NCI-H2196 (cell line): ENCODE measurements around the gene KIF19.
"Not testable (repeated sequence)": the region's sequence is repeated elsewhere in the genome, so short reads cannot be mapped to it uniquely, and the experiment has no call there.

Source experiments
- DNase-seq: peaks from one replicate; lab custom pipeline; 2025; ENCODE audit not compliant: unreplicated experiment; lab: John Stamatoyannopoulos, UW

KIF19 gene

DNA sequence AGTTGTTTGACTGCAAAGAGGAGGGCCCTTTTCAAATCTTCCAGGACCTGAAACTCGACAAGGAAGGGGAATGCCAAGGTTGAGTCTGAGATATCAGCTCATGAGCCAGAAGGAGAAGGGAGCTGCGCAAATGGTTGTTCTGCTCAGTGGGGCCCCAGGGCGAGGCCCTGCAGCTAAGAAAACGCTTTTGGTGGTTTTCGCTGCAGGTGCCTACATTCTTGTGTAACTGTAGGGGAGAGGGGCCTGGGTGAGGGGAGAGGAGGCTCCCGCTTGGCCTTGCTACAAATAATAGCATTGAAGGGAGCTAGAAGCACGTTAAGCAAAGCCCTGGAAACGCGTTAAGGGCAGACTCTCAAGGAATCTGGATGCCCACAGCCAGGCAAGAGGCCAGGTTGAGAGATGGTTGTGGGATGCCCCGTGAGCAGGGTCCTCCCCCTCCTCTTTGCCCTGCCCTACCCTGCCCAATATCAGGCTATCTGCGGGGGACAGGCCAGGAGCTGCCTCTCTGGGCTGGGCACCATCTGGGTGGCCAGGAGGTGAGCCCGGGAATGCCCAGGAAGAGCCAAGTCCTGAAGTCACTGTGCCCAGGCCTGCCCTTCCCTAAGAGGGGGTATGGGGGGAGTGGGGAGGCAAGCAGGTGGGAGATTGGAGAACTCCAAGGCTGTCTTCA is 63.2 kb downstream of the KIF19 start:
- DNase-seq: no peak

GRCh38 chr17:74389937-74390679 is 64.1 kb downstream of the KIF19 start:
- no peak for DNase-seq

GRCh38 chr17:74390680-74391653 is 64.9 kb downstream of the KIF19 start:
- DNase-seq: no peak

DNA sequence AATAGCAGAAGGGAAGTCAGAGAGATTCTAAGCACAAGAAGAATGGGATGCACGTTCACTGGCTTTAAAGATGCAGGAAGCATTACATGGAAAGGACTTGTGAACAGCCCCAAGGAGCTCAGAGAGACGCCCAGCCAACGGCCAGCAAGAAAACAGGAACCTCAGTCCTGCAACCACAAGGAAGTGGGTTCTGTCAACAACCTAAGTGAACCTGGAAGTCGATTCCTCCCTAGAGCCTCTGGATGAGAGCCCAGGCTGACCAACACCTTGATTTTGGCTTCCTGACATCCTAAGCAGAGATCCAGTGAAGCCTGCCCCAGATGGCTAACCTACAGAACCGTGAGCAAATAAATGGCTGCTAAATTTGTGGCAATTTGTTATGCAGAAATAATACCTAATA is 65.7 kb downstream of the KIF19 start:
- DNase-seq: no peak

DNA sequence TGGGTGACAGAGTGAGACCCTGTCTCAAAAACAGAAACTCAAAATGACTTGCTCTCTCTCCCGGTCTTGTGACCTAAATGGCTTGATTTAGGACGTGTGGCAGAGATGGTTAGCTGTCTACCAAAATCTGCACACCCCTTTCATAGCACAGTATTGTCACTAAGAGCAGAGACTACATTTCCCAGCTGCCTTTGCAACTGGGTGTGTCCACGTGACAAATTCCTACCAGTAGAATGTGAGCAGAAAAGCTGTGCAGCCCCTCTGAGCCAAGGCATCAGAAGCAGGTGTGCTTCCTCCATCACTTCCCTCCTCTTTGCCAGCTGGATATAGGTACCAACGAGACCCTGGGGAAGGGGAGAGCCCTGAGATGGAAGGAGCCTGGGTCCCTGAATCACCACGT is 66.8 kb downstream of the KIF19 start:
- no peak for DNase-seq

- no peak for DNase-seq
Measured at GRCh38 chr17:74393346-74393942, 67.4 kb downstream of the KIF19 start.

GRCh38 chr17:74394275-74394950 is 68.4 kb downstream of the KIF19 start:
- DNase-seq: no peak

GRCh38 chr17:74394977-74395376 is 69.0 kb downstream of the KIF19 start:
- DNase-seq: no peak

DNA sequence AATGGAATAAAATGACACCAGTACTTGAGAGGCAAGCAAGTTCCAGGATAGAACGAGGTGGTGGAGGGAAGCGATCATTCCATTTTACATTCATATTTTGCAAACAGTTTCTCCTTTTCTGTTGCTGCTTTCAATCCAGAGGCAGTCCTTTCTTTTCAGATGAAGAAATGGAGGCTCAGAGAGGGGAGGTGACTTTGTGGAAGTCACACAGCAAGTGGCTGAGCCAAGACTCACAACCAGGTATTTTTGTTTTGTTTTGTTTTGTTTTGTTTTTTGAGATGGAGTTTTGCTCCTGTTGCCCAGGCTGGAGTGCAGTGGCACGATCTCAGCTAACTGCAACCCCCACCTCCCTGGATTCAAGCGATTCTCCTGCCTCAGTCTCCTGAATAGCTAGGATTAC is 70.5 kb downstream of the KIF19 start:
- DNase-seq: no peak

- DNase-seq: no peak
Measured at GRCh38 chr17:74402048-74402447, 76.0 kb downstream of the KIF19 start.

DNA sequence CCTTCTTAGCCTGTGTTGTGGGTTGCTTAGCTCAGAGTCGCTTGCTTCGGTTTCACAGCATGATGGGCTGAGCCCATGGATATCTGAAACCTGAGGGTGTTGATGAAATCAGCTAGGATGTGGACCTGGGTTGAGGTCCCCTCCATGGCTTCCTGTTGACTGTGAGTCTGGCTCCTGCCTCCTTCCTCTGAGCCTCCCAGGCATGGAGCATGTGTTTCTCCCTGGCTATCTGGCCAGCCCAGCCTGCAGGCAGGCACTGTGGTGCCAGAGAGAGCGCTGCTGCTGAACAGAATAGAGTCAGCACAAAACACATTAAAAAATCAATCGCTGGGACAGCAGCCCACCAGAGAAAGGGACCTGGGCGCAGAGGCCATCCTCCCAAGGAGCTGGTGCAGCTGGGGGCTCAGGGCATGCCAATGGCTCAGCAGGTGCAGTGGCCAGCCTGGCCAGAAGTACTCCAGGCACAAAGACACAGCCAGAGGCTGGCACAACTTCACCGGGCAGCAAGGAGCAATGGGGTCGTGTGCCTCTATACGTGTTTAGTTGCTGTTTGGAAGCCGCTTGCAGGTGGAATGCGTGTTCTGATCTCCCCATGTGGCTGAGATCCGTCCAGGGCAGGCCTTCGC is 77.6 kb downstream of the KIF19 start:
- no peak for DNase-seq

- DNase-seq: no peak
Measured at GRCh38 chr17:74404218-74404617, 78.2 kb downstream of the KIF19 start.

GRCh38 chr17:74404789-74405188 is 78.8 kb downstream of the KIF19 start:
- DNase-seq: no peak

- not testable (repeated sequence) for DNase-seq
Measured at GRCh38 chr17:74405311-74405710, 79.3 kb downstream of the KIF19 start.
